ENCODE data around the gene KDM6A.

GRCh38 chrX:44978976-44979375 lies 106.0 kb downstream of the KDM6A start:
- TF ChIP-seq CTCF (IDR thresholded peaks at IDR 0.05) (no peak), POLR2AphosphoS5 (IDR thresholded peaks at IDR 0.05; ENCODE audit: low read depth, low read length) (no peak)
